H1 (cell line): ENCODE results near the gene NELL1. TPM values are rescaled to one million over a fixed set of nuclear protein-coding genes. Genes with fewer than 3 reads are reported as not detected.

Experiments
- CTCF ChIA-PET: fragments of 300-600 bp; sonication (Branson Sonifier 250); formaldehyde crosslinking; loops from one replicate; lab custom pipeline; 2021; ENCODE audit not compliant: partially characterized antibody; lab: Charles Lee
- POLR2A ChIA-PET: fragments of 300-600 bp; sonication (Branson Sonifier 250); formaldehyde crosslinking; loops from one replicate; lab custom pipeline; 2021; ENCODE audit warnings: inconsistent platforms; ENCODE audit not compliant: partially characterized antibody; lab: Charles Lee
- DNase-seq, 2 experiments: peaks; one replicate each; pipeline versions ENCODE4 v3.0.0 to v3.0.0-alpha.2; 2010 to 2022; ENCODE audit warnings: low spot score in 2 of 2, low read depth in 1 of 2, mixed read lengths in 1 of 2
- FAIRE-seq: peaks from 2 replicates; lab custom pipeline; 2011; peaks lifted over from hg19 to GRCh38; lab: Jason Lieb, UNC
- H2AFZ ChIP-seq: 2 replicates; pipeline ENCODE4 v1.8.1; 2012; ENCODE audit warnings: low read length, inconsistent platforms
- H2AK5ac ChIP-seq: 2 replicates; pipeline ENCODE4 v1.6.1; 2013; ENCODE audit warnings: low read depth, low read length
- H2BK120ac ChIP-seq: replicated peaks from 2 replicates; pipeline ENCODE3; 2013; ENCODE audit warnings: low read depth, low read length, inconsistent platforms
- H2BK12ac ChIP-seq: 2 replicates; pipeline ENCODE4 v1.6.1; 2013; ENCODE audit warnings: low read depth, low read length
- H2BK15ac ChIP-seq: 2 replicates; pipeline ENCODE4 v1.6.1; 2013; ENCODE audit warnings: low read length
- H2BK20ac ChIP-seq: 2 replicates; pipeline ENCODE4 v1.6.1; 2013; ENCODE audit warnings: low read length
- H2BK5ac ChIP-seq: 2 replicates; pipeline ENCODE4 v1.6.1; 2013; ENCODE audit warnings: low read depth, low read length
- H3K14ac ChIP-seq: 2 replicates; pipeline ENCODE4 v1.6.1; 2013; ENCODE audit warnings: inconsistent platforms; ENCODE audit not compliant: insufficient read length
- H3K18ac ChIP-seq: 2 replicates; pipeline ENCODE4 v1.6.1; 2013; ENCODE audit warnings: low read length; ENCODE audit errors: extremely low read depth
- H3K23ac ChIP-seq: 2 replicates; pipeline ENCODE4 v1.6.1; 2013; ENCODE audit warnings: inconsistent platforms; ENCODE audit not compliant: insufficient read length
- H3K23me2 ChIP-seq: 2 replicates; pipeline ENCODE4 v1.6.1; 2013; ENCODE audit warnings: low read depth, low read length
- H3K27ac ChIP-seq: 2 replicates; pipeline ENCODE4 v1.6.1; 2011; ENCODE audit warnings: low read depth, low read length, inconsistent platforms
- H3K27me3 ChIP-seq, 4 experiments: replicated peaks in 1 of 4; 1 replicate in 1 of 4; 2 replicates in 3 of 4; pipeline versions ENCODE4 v1.6.1 to v1.8.1; 2011 to 2013; ENCODE audit warnings: low read length in 3 of 4, mild to moderate bottlenecking in 3 of 4, inconsistent platforms in 2 of 4, mixed read lengths in 2 of 4, moderate library complexity in 1 of 4; ENCODE audit not compliant: control insufficient read depth in 3 of 4, insufficient read depth in 3 of 4; ENCODE audit errors: extremely low read depth in 1 of 4
- H3K36me3 ChIP-seq, 4 experiments: 2 replicates each; pipeline versions ENCODE4 v1.6.1 to v1.8.1; 2011 to 2013; ENCODE audit warnings: mild to moderate bottlenecking in 4 of 4, low read length in 3 of 4, moderate library complexity in 2 of 4, control low read depth in 1 of 4, inconsistent platforms in 1 of 4; ENCODE audit not compliant: insufficient read depth in 4 of 4, control insufficient read depth in 2 of 4
- H3K4ac ChIP-seq: replicated peaks from 2 replicates; pipeline ENCODE3; 2013; ENCODE audit warnings: low read length, low read depth, mixed read lengths, inconsistent platforms; ENCODE audit not compliant: insufficient read length
- H3K4me1 ChIP-seq, 4 experiments: replicated peaks in 1 of 4; 1 replicate in 1 of 4; 2 replicates in 3 of 4; pipeline versions ENCODE4 v1.6.1 to v1.8.1; 2011 to 2013; ENCODE audit warnings: low read length in 3 of 4, inconsistent platforms in 2 of 4, mixed read lengths in 1 of 4; ENCODE audit not compliant: insufficient read depth in 4 of 4, control insufficient read depth in 3 of 4
- H3K4me2 ChIP-seq, 2 experiments: 2 replicates each; pipeline versions ENCODE4 v1.6.1 to v1.8.1; 2011 to 2013; ENCODE audit warnings: low read depth in 2 of 2, low read length in 2 of 2, control low read depth in 1 of 2, inconsistent platforms in 1 of 2, mild to moderate bottlenecking in 1 of 2; ENCODE audit not compliant: insufficient read depth in 1 of 2
- H3K4me3 ChIP-seq, 4 experiments: fragments of 200-600, 300-600 bp in 1 of 4; sonication (generic), shearing (Covaris generic), sonication (Bioruptor Twin) in 1 of 4; 2 replicates each; pipeline versions ENCODE4 v1.5.1 to v1.8.1; 2011 to 2016; ENCODE audit warnings: low read length in 4 of 4, low read depth in 3 of 4, control low read depth in 2 of 4, inconsistent platforms in 2 of 4, mild to moderate bottlenecking in 2 of 4, mixed read lengths in 1 of 4, moderate library complexity in 1 of 4; ENCODE audit not compliant: insufficient read depth in 2 of 4; ENCODE audit errors: extremely low read depth in 1 of 4
- H3K56ac ChIP-seq: replicated peaks from 2 replicates; pipeline ENCODE3; 2013; ENCODE audit warnings: low read depth, mild to moderate bottlenecking, mixed read lengths, low read length, inconsistent platforms; ENCODE audit not compliant: insufficient read length
- H3K79me1 ChIP-seq: 2 replicates; pipeline ENCODE4 v1.6.1; 2013; ENCODE audit warnings: low read depth, low read length, control low read depth
- H3K79me2 ChIP-seq, 2 experiments: 2 replicates each; pipeline versions ENCODE4 v1.6.1 to v1.8.1; 2012 to 2013; ENCODE audit warnings: low read length in 2 of 2, mild to moderate bottlenecking in 2 of 2, inconsistent platforms in 1 of 2; ENCODE audit not compliant: insufficient read depth in 2 of 2, control insufficient read depth in 1 of 2
- H3K9ac ChIP-seq, 4 experiments: replicated peaks in 1 of 4; 1 replicate in 1 of 4; 2 replicates in 3 of 4; pipeline versions ENCODE4 v1.6.1 to v1.8.1; 2011 to 2013; ENCODE audit warnings: low read depth in 3 of 4, low read length in 3 of 4, control low read depth in 2 of 4, mild to moderate bottlenecking in 2 of 4, moderate library complexity in 2 of 4, inconsistent platforms in 1 of 4; ENCODE audit errors: extremely low read depth in 1 of 4
- H3K9me3 ChIP-seq, 2 experiments: 2 replicates each; pipeline versions ENCODE4 v1.6.1 to v1.8.1; 2012 to 2013; ENCODE audit warnings: mild to moderate bottlenecking in 2 of 2, moderate library complexity in 2 of 2, control low read depth in 1 of 2, inconsistent platforms in 1 of 2, low read depth in 1 of 2, low read length in 1 of 2, mixed read lengths in 1 of 2; ENCODE audit not compliant: insufficient read depth in 2 of 2
- H4K20me1 ChIP-seq, 2 experiments: replicated peaks in 1 of 2; 2 replicates each; pipeline versions ENCODE3 to v1.8.1; 2011 to 2013; ENCODE audit warnings: inconsistent platforms in 2 of 2, low read length in 2 of 2, mild to moderate bottlenecking in 1 of 2; ENCODE audit not compliant: insufficient read depth in 2 of 2, control insufficient read depth in 1 of 2
- H4K5ac ChIP-seq: 2 replicates; pipeline ENCODE4 v1.6.1; 2013; ENCODE audit warnings: low read length, low read depth, mixed read lengths, inconsistent platforms; ENCODE audit not compliant: insufficient read length
- H4K8ac ChIP-seq: 2 replicates; pipeline ENCODE4 v1.8.0; 2013; ENCODE audit warnings: mild to moderate bottlenecking, moderate library complexity, low read length, inconsistent platforms; ENCODE audit not compliant: insufficient read depth; ENCODE audit errors: extremely low read depth
- H4K91ac ChIP-seq: replicated peaks from 2 replicates; pipeline ENCODE3; 2013; ENCODE audit warnings: low read length, mixed read lengths, inconsistent platforms; ENCODE audit not compliant: insufficient read length
- CHD2 ChIP-seq: IDR thresholded peaks from 2 replicates; pipeline ENCODE4 v1.6.1; 2012; ENCODE audit warnings: low read length, improper control_type of control experiment
- CTBP2 ChIP-seq: IDR thresholded peaks from 2 replicates; pipeline ENCODE4 v1.7.0; 2011; ENCODE audit warnings: borderline replicate concordance, mild to moderate bottlenecking, moderate library complexity, mixed read lengths, low read length; ENCODE audit not compliant: insufficient read depth, insufficient read length
- TBP ChIP-seq: IDR thresholded peaks from 2 replicates; pipeline ENCODE4 v1.6.1; 2011; ENCODE audit warnings: low read depth, low read length, improper control_type of control experiment
- polyA plus RNA-seq, 7 experiments: library from polyadenylated mRNA; depleted of rRNA in 3 of 7; stranded (reverse) in 5 of 7; unstranded in 2 of 7; fragments of >200 nt in 5 of 7; fragments of 200-250 nt in 2 of 7; gene quantifications; 1 replicate in 5 of 7; 2 replicates in 1 of 7; 4 replicates in 1 of 7; pipeline versions ENCODE4 v1.2.1 to v1.2.3, GENCODE V29; 2011 to 2013; ENCODE audit warnings: missing spikeins in 2 of 7, mixed read lengths in 2 of 7
- total RNA-seq: library from RNA; stranded (reverse); fragmentation: NEBNext Ultra II Directional; extraction: Animal tissue kit (Norgen Biotek cat#: 25700); gene quantifications from 2 replicates; pipeline ENCODE4 v1.2.1, GENCODE V29; 2021

The NELL1 gene
- total and polyA plus RNA-seq, 2 of the 8 experiments (the other 6 are each of a cell fraction or from before 2014, with no cell fraction given) = 0.21 TPM; not detected in 1

- no peak overlapping the region for H3K56ac ChIP-seq
- no peak overlapping the region for H3K18ac ChIP-seq
- ChIA-PET CTCF (interaction anchor here (0.7 to 1.2 kb wide), 6 partner anchors 9 to 245 kb away, joined by 3 read pairs; no protein-coding TSS in a partner anchor), POLR2A (no interaction called here)
- H3K4ac ChIP-seq = no peak overlapping the region
- FAIRE-seq (no peak), DNase-seq (no peak)
- H2AK5ac ChIP-seq = no peak overlapping the region
- H3K27ac ChIP-seq = no peak overlapping the region
- H2BK12ac ChIP-seq = no peak overlapping the region
- no peaks in the 10 kb centered on the region for H3K79me1 ChIP-seq
- TF ChIP-seq CHD2 (no peak), TBP (no peak), CTBP2 (no peak)
- no peak overlapping the region for H3K14ac ChIP-seq
- H2BK15ac ChIP-seq = no peak overlapping the region
- H3K27me3 ChIP-seq = no peaks in the 10 kb centered on the region
- no peaks in the 10 kb centered on the region for H4K20me1 ChIP-seq
- H3K9me3 ChIP-seq = no peaks in the 10 kb centered on the region
- H3K36me3 ChIP-seq = no peaks in the 10 kb centered on the region
- no peak overlapping the region for H3K4me2 ChIP-seq
- H4K5ac ChIP-seq = no peak overlapping the region
- H3K23ac ChIP-seq = no peak overlapping the region
- no peak overlapping the region for H2AFZ ChIP-seq
- no peak overlapping the region for H4K8ac ChIP-seq
- H3K4me1 ChIP-seq = peaks cover 5 to 7% (median 6%) of the 10 kb centered on the region in 4 experiments; a peak in 3 of 7 replicates
- no peaks in the 10 kb centered on the region for H3K79me2 ChIP-seq
- no peaks in the 10 kb centered on the region for H3K23me2 ChIP-seq
- no peak overlapping the region for H3K4me3 ChIP-seq
- no peak overlapping the region for H2BK20ac ChIP-seq
- H2BK5ac ChIP-seq = no peak overlapping the region
- no peak overlapping the region for H2BK120ac ChIP-seq
- no peak overlapping the region for H4K91ac ChIP-seq
- H3K9ac ChIP-seq = no peak overlapping the region
Observed at GRCh38 chr11:21474529-21474928, 805.1 kb downstream of the NELL1 start.
